ENCODE results near the gene HMGCS2. TPM values are rescaled to one million over a fixed set of nuclear protein-coding genes. Genes with fewer than 3 reads are reported as not detected.

Gene HMGCS2
- polyA plus RNA-seq, 1 of the 3 experiments (the other 2 are of a cell fraction): not detected

DNA sequence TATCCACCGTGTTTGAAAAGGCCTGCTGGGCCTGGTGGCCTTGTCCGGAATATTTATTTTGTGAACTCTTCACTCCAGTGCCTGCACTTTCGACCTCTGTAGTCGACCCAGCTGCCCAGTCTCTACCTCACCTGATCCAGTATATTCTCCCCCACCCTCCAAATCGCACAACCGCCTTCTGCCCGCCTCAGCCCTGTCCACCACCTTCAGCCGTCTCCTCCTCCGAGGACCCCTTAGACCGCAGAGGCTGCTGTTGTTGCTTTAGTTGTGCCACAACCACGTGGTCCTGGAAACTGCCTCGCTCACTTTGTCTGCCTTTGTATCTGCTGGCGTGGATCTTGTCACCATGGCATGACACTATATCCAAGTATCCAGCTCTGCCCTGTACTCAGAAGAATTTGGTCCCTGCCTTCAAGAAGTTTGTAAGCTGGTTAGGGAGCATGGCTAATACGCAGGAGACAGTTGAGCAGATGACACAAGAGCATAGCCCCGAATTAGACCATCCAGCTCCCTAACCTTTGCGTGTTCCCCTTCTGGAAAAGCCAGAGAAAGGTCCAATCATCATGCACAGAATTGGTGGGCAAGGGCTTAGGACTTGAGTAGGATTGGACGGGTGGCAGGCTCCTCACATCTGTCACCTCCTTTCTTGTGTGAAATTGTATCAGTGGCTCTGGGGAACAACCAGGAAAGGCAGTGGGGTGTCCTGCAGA lies 55.5 kb downstream of the HMGCS2 start:
- POLR2A ChIA-PET: interaction anchor here (1.2 to 1.8 kb wide), 3 partner anchors 13 to 65 kb away, joined by 3 to 5 read pairs (median 4); no protein-coding TSS in a partner anchor
- DNase-seq: peak; percentile 38

More for the DNA sequence above, 55.5 kb downstream of the HMGCS2 start:
- Histone ChIP-seq H3K4me1 (ENCODE audit: control insufficient read depth in 1 of 2, insufficient read depth in 2 of 2, low read depth in 1 of 2, low read length in 1 of 2) (peaks cover 17 to 21% of the 10 kb centered on the region in 2 experiments; a peak in 1 of 4 replicates), H3K4me3 (ENCODE audit: low read depth in 2 of 2, low read length in 1 of 2) (peak overlapping the region; percentile 93 to 99), H3F3A (replicated peaks; ENCODE audit: insufficient read depth) (peaks cover 3% of the 10 kb centered on the region), H3K9me3 (no peaks in the 10 kb centered on the region), H3K27me3 (ENCODE audit: insufficient read depth) (peaks cover 13% of the 10 kb centered on the region), H3K4me2 (peak overlapping the region; percentile 91), H3K36me3 (replicated peaks in 1 of 2; ENCODE audit: control insufficient read depth in 1 of 2, insufficient read depth in 2 of 2, low read length in 1 of 2) (no peaks in the 10 kb centered on the region), H3K9me2 (no peaks in the 10 kb centered on the region), H3K9ac (peak overlapping the region; percentile 83), H4K20me1 (ENCODE audit: insufficient read depth) (peaks cover 6% of the 10 kb centered on the region; the same call in 1 of the 2 replicates), H3K79me2 (ENCODE audit: insufficient read depth) (peaks cover 30% of the 10 kb centered on the region), H3K27ac (ENCODE audit: low read depth in 2 of 2, low read length in 1 of 2) (peak overlapping the region; percentile 63 to 87; a peak in 3 of 4 replicates), H2AFZ (ENCODE audit: low read depth) (peak overlapping the region; percentile 79)
- 45% methylated on average over 17 of the region's 17 CpGs for whole genome bisulfite sequencing (ENCODE audit: low lambda C conversion rate)
- CTCF ChIA-PET: interaction anchor here (1.1 to 2.9 kb wide), 3 partner anchors 30 to 96 kb away, joined by 3 to 8 read pairs (median 3); no protein-coding TSS in a partner anchor
- TF ChIP-seq USF2 (IDR thresholded peaks at IDR 0.05; ENCODE audit: borderline replicate concordance, low read depth, low read length): no peak
- TF ChIP-seq MAX (IDR thresholded peaks at IDR 0.05; ENCODE audit: low read depth): peak; percentile 72
- TF ChIP-seq, protein P1, sequence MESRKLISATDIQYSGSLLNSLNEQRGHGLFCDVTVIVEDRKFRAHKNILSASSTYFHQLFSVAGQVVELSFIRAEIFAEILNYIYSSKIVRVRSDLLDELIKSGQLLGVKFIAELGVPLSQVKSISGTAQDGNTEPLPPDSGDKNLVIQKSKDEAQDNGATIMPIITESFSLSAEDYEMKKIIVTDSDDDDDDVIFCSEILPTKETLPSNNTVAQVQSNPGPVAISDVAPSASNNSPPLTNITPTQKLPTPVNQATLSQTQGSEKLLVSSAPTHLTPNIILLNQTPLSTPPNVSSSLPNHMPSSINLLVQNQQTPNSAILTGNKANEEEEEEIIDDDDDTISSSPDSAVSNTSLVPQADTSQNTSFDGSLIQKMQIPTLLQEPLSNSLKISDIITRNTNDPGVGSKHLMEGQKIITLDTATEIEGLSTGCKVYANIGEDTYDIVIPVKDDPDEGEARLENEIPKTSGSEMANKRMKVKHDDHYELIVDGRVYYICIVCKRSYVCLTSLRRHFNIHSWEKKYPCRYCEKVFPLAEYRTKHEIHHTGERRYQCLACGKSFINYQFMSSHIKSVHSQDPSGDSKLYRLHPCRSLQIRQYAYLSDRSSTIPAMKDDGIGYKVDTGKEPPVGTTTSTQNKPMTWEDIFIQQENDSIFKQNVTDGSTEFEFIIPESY (IDR thresholded peaks at IDR 0.05; ENCODE audit: borderline replicate concordance, low read depth): no peak
- peak; percentile 68; the same call in 1 of the 2 replicates for TF ChIP-seq MXI1 (IDR thresholded peaks at IDR 0.05; ENCODE audit: low read depth, low read length)
- TF ChIP-seq CTCF (IDR thresholded peaks at IDR 0.05): no peak

Measured in SK-N-SH (cell line).